Measurements from ENCODE around the gene OSBPL3.

- TF ChIP-seq POLR2A (IDR thresholded peaks at IDR 0.05) (no peak), POLR2AphosphoS5 (IDR thresholded peaks at IDR 0.05) (no peak), CTCF (IDR thresholded peaks at IDR 0.05) (no peak)
Measured at GRCh38 chr7:25009257-25009656, 29.3 kb upstream of the OSBPL3 start.

Measured in sigmoid colon (tissue), 4 donors.